HG03342 (cell line): ENCODE measurements around the gene SNAP47.

Source experiments
- ATAC-seq: cut with Tn5 transposase; IDR thresholded peaks from one replicate; pipeline ENCODE4 v1.9.1; 2021; ENCODE audit warnings: mild to moderate bottlenecking, moderate library complexity; ENCODE audit not compliant: unreplicated experiment

Gene SNAP47

DNA sequence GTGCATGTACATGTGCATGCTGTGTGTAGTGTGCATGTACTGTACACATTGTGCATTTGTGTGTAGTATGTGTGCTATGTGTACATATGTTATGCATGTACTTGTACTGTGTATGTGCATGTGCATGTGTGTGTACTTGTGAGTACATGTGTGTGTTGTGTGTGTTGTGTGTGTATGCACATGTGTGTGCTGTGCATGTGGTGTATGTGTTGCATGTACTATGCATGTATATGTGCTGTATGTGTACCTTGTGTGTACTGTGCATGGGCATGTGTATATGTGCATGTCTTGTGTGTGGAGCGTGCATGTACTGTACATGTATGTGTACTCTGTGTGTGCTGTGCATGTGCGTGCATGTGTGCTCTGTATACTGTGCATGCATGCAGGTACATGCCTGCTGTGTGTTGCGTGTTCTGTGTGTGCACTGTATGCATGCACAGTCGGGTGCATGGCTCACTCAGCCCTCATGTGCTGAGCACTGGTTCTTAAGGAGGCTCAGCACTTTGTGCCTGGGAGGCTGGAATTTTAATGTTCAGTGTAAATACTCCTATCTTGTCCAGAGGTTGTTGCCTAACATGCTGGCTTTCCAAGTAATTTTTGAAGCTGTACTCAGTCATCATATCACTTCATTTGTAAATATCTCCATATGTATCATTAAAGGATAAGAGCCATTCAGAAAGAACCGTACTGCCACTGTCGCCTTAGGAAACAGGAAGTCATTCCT lies 32.3 kb downstream of the SNAP47 start:
- no peak for ATAC-seq

DNA sequence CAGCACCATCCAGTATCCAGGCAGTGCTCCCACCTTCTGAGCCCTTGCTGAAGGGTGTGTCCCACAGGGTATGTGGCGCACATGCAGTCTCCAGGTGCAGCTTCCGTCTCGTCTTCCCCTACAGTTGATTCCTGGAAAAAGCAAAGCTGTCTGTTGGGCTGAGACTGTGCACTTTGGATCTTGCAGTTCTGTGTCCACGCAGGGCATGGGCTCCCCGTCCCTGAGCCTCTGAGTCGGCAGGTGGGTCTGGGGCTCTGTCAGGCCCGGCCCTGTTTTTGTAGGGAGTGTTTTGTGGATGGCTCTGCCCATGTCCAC lies 32.8 kb downstream of the SNAP47 start:
- no peak for ATAC-seq

DNA sequence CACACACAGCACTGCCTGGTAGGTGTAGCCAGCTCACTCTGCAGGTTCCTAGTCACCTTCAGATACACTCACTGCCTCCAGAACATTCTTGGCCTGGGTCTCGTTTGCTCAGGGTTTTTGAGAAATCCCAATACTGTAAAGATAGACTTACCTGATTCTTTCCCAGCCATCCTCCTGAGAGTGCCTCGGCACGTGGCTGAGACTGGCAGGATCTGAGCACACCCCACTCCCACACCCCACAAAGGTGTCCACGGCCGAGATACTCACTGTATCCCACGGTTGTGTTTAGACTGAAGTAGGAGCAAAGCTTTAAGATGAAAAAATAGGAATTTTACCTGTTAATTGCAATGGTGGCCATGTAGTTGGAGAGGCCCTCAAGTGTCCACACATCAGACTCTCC lies 33.4 kb downstream of the SNAP47 start:
- ATAC-seq = no peak

DNA sequence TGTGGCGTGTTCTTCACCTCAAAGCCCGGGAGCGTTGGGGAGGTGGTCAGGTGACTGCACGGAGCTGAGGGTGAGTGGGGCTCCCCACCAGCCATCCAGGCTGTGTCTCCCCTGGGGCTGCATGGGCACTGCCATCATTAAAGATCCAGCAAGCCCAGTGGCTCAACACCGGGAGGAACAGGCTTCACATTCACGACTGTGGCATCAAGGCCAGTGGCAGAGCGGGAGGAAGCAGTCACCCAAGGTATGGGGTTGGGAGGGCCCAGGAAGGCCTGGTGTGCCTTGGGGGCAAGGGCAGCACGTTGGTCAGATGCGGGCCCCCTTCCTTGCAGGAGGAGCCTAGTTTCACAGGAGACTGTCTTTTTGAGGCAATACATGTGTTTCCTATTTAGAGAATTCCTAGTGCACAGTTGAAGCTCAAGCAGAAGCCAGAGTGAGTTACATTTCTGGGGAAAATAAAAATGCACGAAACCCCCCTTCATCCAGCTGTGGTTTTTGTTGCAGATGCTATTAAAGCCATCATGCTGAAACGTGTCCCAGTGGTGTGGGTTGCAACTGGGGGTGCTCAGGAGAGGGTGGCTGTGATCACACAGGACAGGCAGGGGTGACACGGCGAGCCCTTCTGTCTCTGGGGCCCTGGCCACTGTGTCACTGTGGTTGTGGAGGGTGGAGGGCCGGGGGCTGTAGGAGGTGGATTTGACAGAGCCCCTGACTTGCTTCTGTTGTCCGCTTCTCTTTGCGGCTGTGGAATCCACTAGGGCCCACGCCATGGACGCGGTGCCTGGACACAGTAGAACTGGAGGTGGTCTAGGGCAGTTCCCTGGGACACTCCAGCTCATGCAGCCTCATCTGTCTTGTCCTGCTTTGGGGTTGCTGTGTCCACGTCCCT lies 34.1 kb downstream of the SNAP47 start:
- no peak for ATAC-seq

- ATAC-seq = no peak
Observed at GRCh38 chr1:227769936-227770494, 34.8 kb downstream of the SNAP47 start.

DNA sequence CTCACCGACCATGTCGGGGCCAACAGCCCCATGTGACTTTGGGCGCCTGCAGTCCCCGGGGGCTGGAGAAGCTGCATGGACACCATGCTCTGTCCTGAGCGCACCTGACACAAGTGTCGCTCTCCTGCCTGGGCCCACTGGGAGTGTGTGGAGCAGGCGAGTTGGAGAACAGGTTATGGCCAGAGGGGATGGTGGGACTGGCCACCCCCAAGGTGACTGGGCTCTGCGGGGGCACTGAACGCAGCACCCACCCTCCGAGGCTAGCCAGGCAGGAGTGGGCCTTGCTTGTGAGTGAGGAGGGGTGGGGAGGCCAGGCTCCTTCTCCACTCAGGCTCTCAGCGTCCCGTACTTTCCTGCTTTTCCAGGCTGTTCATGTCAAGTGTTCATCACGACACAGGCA lies 35.6 kb downstream of the SNAP47 start:
- no peak for ATAC-seq

DNA sequence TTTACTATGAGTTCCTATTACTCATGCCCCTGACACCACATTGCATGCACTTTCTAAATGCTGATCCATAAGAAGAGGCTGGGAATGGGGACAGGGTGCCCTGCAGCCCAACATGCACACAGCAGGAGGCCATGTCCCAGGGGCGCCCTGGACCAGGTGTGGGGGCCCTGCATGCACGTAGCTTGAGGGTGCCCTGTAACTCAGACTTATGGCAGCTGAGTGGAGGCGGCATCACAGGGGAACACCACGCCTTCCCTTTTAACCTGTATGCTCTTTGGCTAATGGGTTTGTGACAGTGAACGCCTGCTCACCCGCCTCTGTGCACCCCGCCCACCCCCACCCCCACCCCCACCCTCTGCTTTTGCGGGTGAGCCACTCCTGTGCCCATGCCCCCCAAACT lies 36.1 kb downstream of the SNAP47 start:
- no peak for ATAC-seq

DNA sequence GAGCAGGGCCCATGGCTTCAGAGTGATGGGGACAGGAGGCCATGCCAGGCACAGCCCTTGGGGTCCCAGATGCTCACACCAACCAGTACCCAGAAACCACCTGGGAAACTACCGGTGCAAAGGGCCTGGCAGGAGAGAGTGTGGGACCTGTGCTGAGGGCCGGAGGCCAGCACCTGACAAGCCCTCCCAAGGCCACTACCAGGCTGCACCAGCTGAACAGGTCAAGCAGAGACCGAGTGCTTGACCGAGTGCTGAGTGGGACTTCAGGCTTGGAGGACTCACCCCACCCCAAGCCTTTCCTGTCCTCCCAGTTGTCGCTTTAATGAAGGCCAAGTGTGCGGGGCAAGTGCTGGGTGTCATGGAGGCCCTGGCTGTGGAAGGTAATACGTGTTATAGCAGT lies 36.5 kb downstream of the SNAP47 start:
- no peak for ATAC-seq

GRCh38 chr1:227773558-227773957 lies 38.3 kb downstream of the SNAP47 start:
- ATAC-seq = no peak

DNA sequence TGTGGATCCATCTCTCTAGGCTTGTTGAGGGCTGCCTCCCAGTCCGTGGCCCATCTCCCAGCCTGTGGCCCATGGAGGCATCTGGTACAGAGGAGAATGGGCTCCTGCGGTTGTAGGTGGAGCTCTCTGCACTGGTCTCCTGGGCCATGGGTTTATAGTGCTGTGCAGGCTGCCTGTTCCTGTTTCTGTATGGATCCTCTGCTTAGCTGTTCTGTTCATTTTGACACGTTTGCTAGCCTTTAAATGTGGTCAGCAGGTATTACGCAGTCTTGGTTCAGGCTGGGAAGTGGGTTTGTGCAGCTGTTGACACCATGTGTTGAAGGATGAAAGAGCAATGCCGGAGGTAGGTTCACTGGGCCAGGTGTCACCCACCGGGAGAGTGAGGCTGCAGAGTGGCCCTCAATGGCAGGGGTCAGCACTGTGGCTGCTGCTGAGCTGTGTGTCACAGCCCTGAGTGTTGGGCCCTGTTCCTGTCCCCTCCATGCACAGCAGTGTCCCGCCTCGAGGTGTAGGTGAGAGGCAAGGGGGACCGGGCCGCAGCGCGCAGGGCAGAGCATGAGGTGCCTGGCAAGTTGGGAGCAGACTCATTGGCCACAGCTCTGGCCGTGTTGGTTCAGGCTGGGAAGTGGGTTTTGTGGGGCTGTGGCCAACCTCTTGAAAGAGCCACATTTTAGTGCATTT lies 39.0 kb downstream of the SNAP47 start:
- no peak for ATAC-seq

- no peak for ATAC-seq
Observed at GRCh38 chr1:227774821-227775661, 39.8 kb downstream of the SNAP47 start.

DNA sequence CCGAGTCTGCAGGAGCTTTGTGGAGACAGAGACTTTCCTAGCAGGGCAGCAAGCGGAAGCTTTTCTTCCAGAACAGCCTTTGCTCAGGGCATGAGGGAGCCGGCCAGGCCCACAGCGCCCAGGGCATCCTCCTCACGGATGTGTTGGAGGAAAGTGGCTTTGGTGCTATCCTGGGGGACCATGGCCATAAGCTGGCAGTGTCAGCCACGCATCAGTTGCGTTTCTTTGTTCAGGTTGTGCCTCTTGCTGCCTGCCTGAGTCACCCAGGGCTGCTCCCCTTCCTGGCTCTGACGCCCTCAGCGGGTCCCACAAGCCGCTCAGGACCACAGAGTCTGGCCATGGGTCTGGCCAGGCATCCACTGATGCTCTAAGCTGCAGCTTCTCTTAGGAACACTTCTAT lies 40.6 kb downstream of the SNAP47 start:
- no peak for ATAC-seq

DNA sequence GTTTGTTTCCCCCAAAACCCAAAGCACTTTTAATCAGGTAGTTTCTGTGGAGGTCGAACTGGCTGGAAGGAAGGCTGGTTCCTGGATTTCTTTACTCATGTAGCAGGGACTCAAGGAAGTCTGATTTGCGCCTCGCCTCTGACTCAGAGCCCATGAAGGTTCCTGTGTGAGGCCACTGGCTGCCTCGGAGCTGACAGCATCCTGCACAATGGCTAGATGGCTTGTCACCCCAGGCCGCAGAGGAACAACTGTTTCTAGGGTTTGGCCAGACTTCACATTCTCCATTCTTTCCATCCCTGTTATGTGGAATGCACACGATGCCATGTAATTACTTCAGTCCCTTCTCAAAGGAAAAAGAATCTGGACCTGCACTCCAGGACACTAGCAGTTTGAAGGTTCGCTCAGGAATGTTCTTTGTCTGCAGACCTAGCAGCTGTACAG lies 41.1 kb downstream of the SNAP47 start:
- no peak for ATAC-seq

- ATAC-seq = no peak
Observed at GRCh38 chr1:227777156-227777555, 41.9 kb downstream of the SNAP47 start.

GRCh38 chr1:227777646-227778045 lies 42.4 kb downstream of the SNAP47 start:
- no peak for ATAC-seq

DNA sequence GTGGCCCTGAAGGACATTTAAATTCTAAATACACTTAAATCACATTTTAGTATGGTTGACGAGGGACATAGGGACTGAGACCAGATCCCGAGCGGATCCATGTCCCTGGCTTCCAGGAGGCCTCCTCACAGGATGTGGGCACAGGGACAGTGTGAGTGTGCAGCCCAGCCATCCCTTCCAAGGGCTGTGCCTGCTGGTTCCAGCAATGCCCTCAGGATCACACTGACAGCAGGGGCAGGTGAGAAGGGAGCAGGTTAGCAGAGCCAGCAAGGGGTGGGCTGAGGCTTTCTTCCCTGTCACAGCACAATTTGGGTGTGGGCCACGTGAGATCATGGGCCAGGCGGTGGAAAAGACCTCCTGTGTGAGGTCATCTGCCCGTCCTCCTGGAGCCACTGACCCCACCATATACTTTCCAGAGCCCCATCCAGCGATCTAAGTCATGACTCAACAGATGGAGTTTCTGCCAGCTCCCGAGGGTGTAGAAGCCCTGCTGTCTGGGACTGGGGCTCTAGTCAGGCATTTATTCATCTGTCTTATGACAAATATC lies 43.2 kb downstream of the SNAP47 start:
- no peak for ATAC-seq

GRCh38 chr1:227779021-227779441 lies 43.8 kb downstream of the SNAP47 start:
- no peak for ATAC-seq

GRCh38 chr1:227779685-227780084 lies 44.5 kb downstream of the SNAP47 start:
- no peak for ATAC-seq

DNA sequence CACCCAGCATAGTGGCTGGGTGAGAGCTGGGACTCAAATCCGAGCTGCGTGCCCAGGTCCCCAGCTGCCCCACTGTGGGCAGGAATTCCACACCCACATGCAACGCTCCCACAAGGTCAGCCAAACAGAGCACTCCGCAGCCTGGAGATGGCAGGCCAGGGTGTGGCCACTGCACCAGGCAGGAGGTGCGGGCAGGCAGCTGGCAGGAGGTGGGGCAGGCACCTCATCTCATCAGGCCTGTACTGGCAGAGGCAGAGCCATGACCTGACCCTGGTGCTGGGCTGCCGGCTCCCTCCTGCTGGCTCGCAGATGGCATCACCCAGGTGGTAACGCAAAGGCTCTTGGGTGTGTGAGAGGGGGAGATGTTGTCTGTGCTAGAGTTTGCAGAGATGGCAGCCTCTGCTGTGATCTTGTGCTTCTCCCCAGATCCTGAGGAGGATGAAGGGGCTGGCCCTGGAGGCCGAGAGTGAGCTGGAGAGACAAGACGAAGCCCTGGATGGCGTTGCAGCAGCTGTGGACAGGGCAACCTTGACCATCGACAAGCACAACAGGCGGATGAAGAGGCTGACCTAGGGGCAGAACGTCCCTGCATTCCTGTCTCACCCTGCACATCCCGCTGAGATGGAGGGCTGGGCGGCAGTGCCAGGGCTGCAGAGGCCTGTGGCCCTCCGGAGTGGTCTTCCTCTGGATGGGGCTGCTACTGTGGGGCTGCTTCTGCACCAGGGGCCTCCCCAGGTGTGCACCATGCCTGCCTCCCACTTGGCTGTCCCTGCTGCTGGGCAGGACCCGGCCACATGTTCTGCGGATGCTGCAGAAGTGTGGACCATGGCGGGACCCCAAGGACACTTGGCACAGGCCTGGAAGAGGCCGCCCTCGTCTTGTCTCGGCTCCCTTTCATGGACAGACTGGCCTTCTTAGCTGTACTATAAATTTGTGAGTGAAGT lies 45.1 kb downstream of the SNAP47 start:
- ATAC-seq = no peak
